Activated B cell treated with CpG ODN at 0.5 μM for 24 hours (primary cell): ENCODE results near the gene POU2F2. TPM values are rescaled to one million over a fixed set of nuclear protein-coding genes. Genes with fewer than 3 reads are reported as not detected.

Source experiments
- ATAC-seq: fragments of 200-7000 bp; cut with Tn5 transposase; one replicate; pipeline ENCODE4 v1.10.0; 2021; ENCODE audit warnings: low read depth, mild to moderate bottlenecking, moderate library complexity
- CTCF ChIA-PET: fragments of 350-600 bp; sonication (Branson Sonifier 250); formaldehyde crosslinking; loops from one replicate; lab custom pipeline; 2021; ENCODE audit warnings: antibody characterized with exemption; lab: Charles Lee
- POLR2A ChIA-PET: fragments of 350-600 bp; sonication (Branson Sonifier 250); formaldehyde crosslinking; loops from one replicate; lab custom pipeline; 2021; ENCODE audit warnings: antibody characterized with exemption; lab: Charles Lee
- DNase-seq: peaks from one replicate; pipeline ENCODE4 v3.0.0; 2022
- H3K27ac Mint-ChIP-seq: one replicate; pipeline ENCODE4 v1.8.0; 2020; ENCODE audit warnings: mixed read lengths
- H3K27me3 Mint-ChIP-seq: one replicate; pipeline ENCODE4 v1.8.0; 2021; ENCODE audit warnings: mixed read lengths
- H3K36me3 Mint-ChIP-seq: one replicate; pipeline ENCODE4 v1.8.0; 2021; ENCODE audit warnings: low read depth, mixed read lengths
- H3K4me1 Mint-ChIP-seq: one replicate; pipeline ENCODE4 v1.8.0; 2021; ENCODE audit warnings: mixed read lengths
- H3K4me3 Mint-ChIP-seq: one replicate; pipeline ENCODE4 v1.8.0; 2020; ENCODE audit warnings: mild to moderate bottlenecking, mixed read lengths
- H3K9me3 Mint-ChIP-seq: one replicate; pipeline ENCODE4 v1.8.0; 2020; ENCODE audit warnings: mixed read lengths
- CTCF ChIP-seq: fragments of 200-600 bp; IDR thresholded peaks from one replicate; pipeline ENCODE4 v1.8.0; 2022; ENCODE audit warnings: antibody characterized with exemption, mild to moderate bottlenecking
- intact Hi-C: fragments of 100-400 bp; cut with micrococcal nuclease; formaldehyde crosslinking; loops from one replicate; pipeline ENCODE4 v1.15.1; 2024
- total RNA-seq: library from RNA; stranded (reverse); gene quantifications from 2 replicates; pipeline ENCODE4 v1.2.3, GENCODE V29; 2022

Gene POU2F2
- total RNA-seq, 1 donor from 2014 or later: 577 TPM

GRCh38 chr19:42123765-42124164, 8.5 kb downstream of the POU2F2 start:
- ATAC-seq (no peak), DNase-seq (no peak)
- H3K9me3 Mint-ChIP-seq: no peaks in the 10 kb centered on the region
- peaks cover 90% of the 10 kb centered on the region for H3K36me3 Mint-ChIP-seq
- ChIA-PET CTCF (interaction anchor here (4.7 to 22.2 kb wide), 2 partner anchors 9 to 11 kb away, joined by 41 to 426 read pairs; partner anchors contain the start of gene POU2F2), POLR2A (interaction anchor here (0.7 to 24.6 kb wide), 9 partner anchors 3 to 1346 kb away, joined by 3 to 1230 read pairs (median 4); partner anchors contain the start of genes GSK3A, POU2F2, RAB4B and ZNF574)
- peak overlapping the region; percentile 96 for H3K27ac Mint-ChIP-seq
- H3K27me3 Mint-ChIP-seq: no peaks in the 10 kb centered on the region
- no peak for TF ChIP-seq CTCF
- peak overlapping the region; percentile 80 for H3K4me3 Mint-ChIP-seq
- intact Hi-C loops: no loop called here
- peaks cover 97% of the 10 kb centered on the region for H3K4me1 Mint-ChIP-seq

GRCh38 chr19:42122691-42123607, 9.3 kb downstream of the POU2F2 start:
- no peak for TF ChIP-seq CTCF
- Mint-ChIP-seq H3K4me1 (peaks cover 97% of the 10 kb centered on the region), H3K36me3 (peaks cover 90% of the 10 kb centered on the region), H3K4me3 (peak overlapping the region; percentile 80), H3K27ac (peak overlapping the region; percentile 96), H3K9me3 (no peaks in the 10 kb centered on the region), H3K27me3 (no peaks in the 10 kb centered on the region)
- intact Hi-C loops: loop anchor here (1.0 kb wide), 1 partner anchor 9 kb away; no protein-coding TSS in a partner anchor
- ChIA-PET POLR2A (interaction anchor here (0.6 to 24.6 kb wide), 12 partner anchors 4 to 301 kb away, joined by 3 to 1230 read pairs (median 4); partner anchors contain the start of genes GSK3A, POU2F2 and ZNF574), CTCF (interaction anchor here (4.7 to 22.2 kb wide), 2 partner anchors 10 kb away, joined by 41 to 426 read pairs; partner anchors contain the start of gene POU2F2)
- ATAC-seq (peak; percentile 51), DNase-seq (peak; percentile 57)

GRCh38 chr19:42121656-42122069, 10.6 kb downstream of the POU2F2 start:
- ATAC-seq: peak; percentile 81
- H3K36me3 Mint-ChIP-seq: peaks cover 92% of the 10 kb centered on the region
- no peak for TF ChIP-seq CTCF

GRCh38 chr19:42121036-42121621, 11.1 kb downstream of the POU2F2 start:
- Mint-ChIP-seq H3K9me3 (no peaks in the 10 kb centered on the region), H3K4me1 (peaks cover 97% of the 10 kb centered on the region), H3K27me3 (no peaks in the 10 kb centered on the region), H3K27ac (peak overlapping the region; percentile 96), H3K36me3 (peaks cover 94% of the 10 kb centered on the region), H3K4me3 (peak overlapping the region; percentile 80)
- intact Hi-C loops: loop anchor here (1.0 kb wide), 1 partner anchor 8 kb away; no protein-coding TSS in a partner anchor
- DNase-seq (no peak), ATAC-seq (peak; percentile 3)
- CTCF ChIA-PET: interaction anchor here (0.6 to 22.2 kb wide), 4 partner anchors 8 to 259 kb away, joined by 3 to 426 read pairs (median 22); partner anchors contain the start of gene POU2F2
- TF ChIP-seq CTCF: no peak
- POLR2A ChIA-PET: interaction anchor here (0.6 to 24.6 kb wide), 7 partner anchors 6 to 244 kb away, joined by 3 to 1230 read pairs (median 4); partner anchors contain the start of genes CD79A, GSK3A and POU2F2

More at GRCh38 chr19:42121656-42122069, 10.6 kb downstream of the POU2F2 start:
- Mint-ChIP-seq H3K27ac (peak overlapping the region; percentile 96), H3K9me3 (no peaks in the 10 kb centered on the region), H3K27me3 (no peaks in the 10 kb centered on the region), H3K4me3 (peak overlapping the region; percentile 80), H3K4me1 (peaks cover 97% of the 10 kb centered on the region)
- CTCF ChIA-PET: interaction anchor here (0.6 to 22.2 kb wide), 3 partner anchors 9 to 259 kb away, joined by 3 to 426 read pairs (median 41); partner anchors contain the start of gene POU2F2
- DNase-seq: peak; percentile 85
- POLR2A ChIA-PET: interaction anchor here (0.6 to 24.6 kb wide), 8 partner anchors 6 to 245 kb away, joined by 3 to 1230 read pairs (median 4); partner anchors contain the start of genes CD79A, GSK3A and POU2F2
- intact Hi-C loops: loop anchor here (1.0 kb wide), 2 partner anchors 7 to 8 kb away; no protein-coding TSS in a partner anchor
